Epithelial cell of alveolus of lung (primary cell): Measurements from ENCODE around the gene GINS2. TPM values are rescaled to one million over a fixed set of nuclear protein-coding genes. Genes with fewer than 3 reads are reported as not detected.

Source experiments
- total RNA-seq: library from RNA; depleted of rRNA; stranded (reverse); fragments of >200 nt; gene quantifications from 2 replicates; pipeline ENCODE4 v1.2.1, GENCODE V29; 2015

The GINS2 gene
- 3.8 and 12.4 TPM in 2 replicates for total RNA-seq

DNA sequence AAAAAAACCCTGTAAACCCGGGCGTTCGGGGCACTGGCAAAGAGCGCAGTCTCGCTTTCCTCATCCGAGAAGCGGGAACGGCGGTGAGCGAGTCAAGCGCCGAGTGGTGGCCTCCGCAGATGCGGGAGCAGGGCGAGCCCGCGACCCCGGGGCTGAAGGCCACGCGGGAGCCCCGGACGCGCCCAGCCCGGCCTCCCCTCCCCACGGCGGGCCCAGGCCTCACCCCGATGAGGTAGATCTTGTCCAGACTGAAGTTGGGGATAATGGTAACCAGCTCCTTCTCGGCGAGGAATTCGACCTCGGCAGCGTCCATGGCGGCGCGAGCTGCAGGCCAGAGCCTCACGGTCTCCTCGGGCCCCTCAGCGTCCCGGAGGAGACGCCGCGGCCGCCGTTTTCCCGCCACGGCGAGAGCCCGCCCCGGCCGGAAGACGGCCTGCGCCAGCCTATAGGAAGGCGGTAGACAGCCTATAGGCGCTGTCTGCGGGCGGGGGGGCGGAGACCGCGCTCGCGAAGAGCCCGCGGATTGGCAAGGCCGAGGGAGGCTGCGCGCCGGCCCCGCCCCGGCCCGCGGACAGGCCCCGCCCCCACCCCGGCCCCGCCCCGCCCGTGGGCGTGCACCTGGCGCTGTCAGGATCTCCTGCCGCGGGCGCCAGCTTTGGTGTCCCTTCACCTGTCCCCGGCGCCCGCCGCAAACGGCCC is at the start of gene GINS2:
Gene GINS2, minus strand, starts transcription at position 369 of the 699 bp plus-strand sequence. Its CDS starts 56 bp downstream, at position 313.

Other genes with a start within 250 kb of the GINS2 start
- 21.2 and 41.2 TPM in 2 replicates for gene GSE1, start 75.6 kb downstream of the GINS2 start, total RNA-seq
- gene C16orf74, start 62.1 kb upstream of the GINS2 start, total RNA-seq, result 12.3 and 14.1 TPM in 2 replicates
- gene EMC8, start 110.6 kb upstream of the GINS2 start, total RNA-seq, result 29.3 and 38.1 TPM in 2 replicates
- 690 and 730 TPM in 2 replicates for gene COX4I1, start 110.7 kb upstream of the GINS2 start, total RNA-seq
- gene IRF8, start 210.2 kb upstream of the GINS2 start, total RNA-seq, result 0.52 TPM in 1 of 2 replicates, not detected in the other